ENCODE results near the gene NEXN.

DNA sequence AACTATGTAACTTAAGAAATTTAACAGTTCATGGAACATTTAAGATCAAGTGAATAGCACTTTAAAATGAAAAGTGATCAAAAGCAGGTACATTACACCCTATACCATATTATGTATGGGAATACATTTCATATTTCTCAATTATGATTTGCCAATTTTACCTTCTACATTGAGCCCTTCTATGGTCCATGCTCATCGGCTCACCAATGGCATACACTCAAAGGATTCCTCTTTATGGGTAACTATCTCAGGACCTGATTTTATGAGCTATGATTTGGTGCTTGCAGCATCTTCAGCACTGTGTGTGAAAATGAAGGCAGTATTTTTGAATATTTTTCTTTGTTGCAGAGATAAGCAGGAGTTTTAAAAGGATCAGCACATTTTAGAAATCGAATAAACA, 56.9 kb downstream of the NEXN start:
- TF ChIP-seq FOXA1 (IDR thresholded peaks at IDR 0.05) (no peak), FOXA1 (CRISPR knock-in tag; IDR thresholded peaks at IDR 0.05) (no peak), RBM39 (IDR thresholded peaks at IDR 0.05; ENCODE audit: low read depth, low read length, poor library complexity, severe bottlenecking) (no peak), GLI4 (CRISPR knock-in tag; IDR thresholded peaks at IDR 0.05; ENCODE audit: borderline replicate concordance) (no peak), NFKBIZ (CRISPR knock-in tag; IDR thresholded peaks at IDR 0.05) (no peak), PHF21A (CRISPR knock-in tag; IDR thresholded peaks at IDR 0.05) (no peak)
- TF ChIP-seq, protein P1, sequence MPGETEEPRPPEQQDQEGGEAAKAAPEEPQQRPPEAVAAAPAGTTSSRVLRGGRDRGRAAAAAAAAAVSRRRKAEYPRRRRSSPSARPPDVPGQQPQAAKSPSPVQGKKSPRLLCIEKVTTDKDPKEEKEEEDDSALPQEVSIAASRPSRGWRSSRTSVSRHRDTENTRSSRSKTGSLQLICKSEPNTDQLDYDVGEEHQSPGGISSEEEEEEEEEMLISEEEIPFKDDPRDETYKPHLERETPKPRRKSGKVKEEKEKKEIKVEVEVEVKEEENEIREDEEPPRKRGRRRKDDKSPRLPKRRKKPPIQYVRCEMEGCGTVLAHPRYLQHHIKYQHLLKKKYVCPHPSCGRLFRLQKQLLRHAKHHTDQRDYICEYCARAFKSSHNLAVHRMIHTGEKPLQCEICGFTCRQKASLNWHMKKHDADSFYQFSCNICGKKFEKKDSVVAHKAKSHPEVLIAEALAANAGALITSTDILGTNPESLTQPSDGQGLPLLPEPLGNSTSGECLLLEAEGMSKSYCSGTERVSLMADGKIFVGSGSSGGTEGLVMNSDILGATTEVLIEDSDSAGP (CRISPR knock-in tag; IDR thresholded peaks at IDR 0.05; ENCODE audit: borderline replicate concordance): no peak

Measured in HepG2 (cell line).